Astrocyte (in vitro differentiated cells and primary cell): ENCODE measurements around the gene CPNE1. TPM values are rescaled to one million over a fixed set of nuclear protein-coding genes. Genes with fewer than 3 reads are reported as not detected.

Experiments used
- DNase-seq: peaks from one replicate; pipeline ENCODE4 v3.0.0-alpha.2; 2010; ENCODE audit warnings: low read depth
- FAIRE-seq: peaks from 2 replicates; lab custom pipeline; 2011; peaks lifted over from hg19 to GRCh38; lab: Jason Lieb, UNC
- H2AFZ ChIP-seq: 2 replicates; pipeline ENCODE4 v1.6.0; 2012; ENCODE audit warnings: low read depth, low read length, inconsistent platforms
- H3K27ac ChIP-seq: 2 replicates; pipeline ENCODE4 v1.5.1; 2011; ENCODE audit warnings: low read depth, low read length, inconsistent platforms
- H3K27me3 ChIP-seq: 2 replicates; pipeline ENCODE4 v1.6.0; 2011; ENCODE audit warnings: low read length, inconsistent platforms; ENCODE audit not compliant: insufficient read depth
- H3K36me3 ChIP-seq: 2 replicates; pipeline ENCODE4 v1.5.1; 2011; ENCODE audit warnings: low read length, inconsistent platforms; ENCODE audit not compliant: insufficient read depth
- H3K4me1 ChIP-seq: 2 replicates; pipeline ENCODE4 v1.5.1; 2011; ENCODE audit warnings: low read length, inconsistent platforms; ENCODE audit not compliant: insufficient read depth
- H3K4me2 ChIP-seq: 2 replicates; pipeline ENCODE4 v1.6.0; 2012; ENCODE audit warnings: low read length, inconsistent platforms
- H3K4me3 ChIP-seq: 2 replicates; pipeline ENCODE4 v1.5.1; 2011; ENCODE audit warnings: low read depth, mild to moderate bottlenecking, low read length, inconsistent platforms; ENCODE audit not compliant: insufficient read depth
- H3K79me2 ChIP-seq: 2 replicates; pipeline ENCODE4 v1.6.0; 2012; ENCODE audit warnings: mild to moderate bottlenecking, low read length, inconsistent platforms; ENCODE audit not compliant: insufficient read depth
- H3K9ac ChIP-seq: 2 replicates; pipeline ENCODE4 v1.6.0; 2012; ENCODE audit warnings: mild to moderate bottlenecking, low read length, inconsistent platforms
- H3K9me3 ChIP-seq: 2 replicates; pipeline ENCODE4 v1.5.1; 2012; ENCODE audit warnings: low read depth, mild to moderate bottlenecking, low read length, inconsistent platforms; ENCODE audit not compliant: insufficient read depth
- H4K20me1 ChIP-seq: 2 replicates; pipeline ENCODE4 v1.6.0; 2012; ENCODE audit warnings: low read length, inconsistent platforms; ENCODE audit not compliant: insufficient read depth
- H3K27ac Mint-ChIP-seq: one replicate; pipeline ENCODE4 v1.8.0; 2021; ENCODE audit warnings: mild to moderate bottlenecking, mixed read lengths; ENCODE audit not compliant: unreplicated experiment
- H3K27me3 Mint-ChIP-seq: one replicate; pipeline ENCODE4 v1.8.0; 2021; ENCODE audit warnings: low read depth, mixed read lengths; ENCODE audit not compliant: unreplicated experiment
- H3K36me3 Mint-ChIP-seq: one replicate; pipeline ENCODE4 v1.8.0; 2021; ENCODE audit warnings: low read depth, mixed read lengths; ENCODE audit not compliant: unreplicated experiment
- H3K4me1 Mint-ChIP-seq: one replicate; pipeline ENCODE4 v1.8.0; 2021; ENCODE audit warnings: low read depth, mixed read lengths; ENCODE audit not compliant: unreplicated experiment
- H3K4me3 Mint-ChIP-seq: one replicate; pipeline ENCODE4 v1.8.0; 2021; ENCODE audit warnings: mild to moderate bottlenecking, moderate library complexity, mixed read lengths; ENCODE audit not compliant: unreplicated experiment
- H3K9me3 Mint-ChIP-seq: one replicate; pipeline ENCODE4 v1.8.0; 2021; ENCODE audit warnings: mild to moderate bottlenecking, mixed read lengths; ENCODE audit not compliant: unreplicated experiment
- CTCF ChIP-seq: IDR thresholded peaks from 2 replicates; pipeline ENCODE4 v1.5.1; 2011; ENCODE audit warnings: low read depth, mild to moderate bottlenecking, inconsistent platforms, low read length, moderate library complexity; ENCODE audit not compliant: insufficient read depth
- EZH2 ChIP-seq: IDR thresholded peaks from 2 replicates; pipeline ENCODE4 v1.6.1; 2012; ENCODE audit warnings: mild to moderate bottlenecking, low read length, inconsistent platforms; ENCODE audit not compliant: insufficient read depth
- total RNA-seq: library from RNA; stranded (reverse); gene quantifications from 2 replicates; pipeline ENCODE4 v1.2.1, GENCODE V29; 2021

CPNE1 gene
- total RNA-seq, 1 donor from 2014 or later, result 194 TPM

- TF ChIP-seq EZH2 (no peak), CTCF (no peak)
- no peak overlapping the region for H3K27ac ChIP-seq
- Mint-ChIP-seq H3K4me3 (no peak overlapping the region), H3K36me3 (peaks cover 2% of the 10 kb centered on the region), H3K27me3 (no peaks in the 10 kb centered on the region), H3K4me1 (peaks cover 4% of the 10 kb centered on the region), H3K27ac (no peak overlapping the region), H3K9me3 (no peaks in the 10 kb centered on the region)
- no peak overlapping the region for H3K4me3 ChIP-seq
- H4K20me1 ChIP-seq, result peaks cover 97% of the 10 kb centered on the region
- no peaks in the 10 kb centered on the region for H3K27me3 ChIP-seq
- DNase-seq, result no peak
- no peaks in the 10 kb centered on the region for H3K9me3 ChIP-seq
- no peak overlapping the region for H3K4me2 ChIP-seq
- no peak overlapping the region for H2AFZ ChIP-seq
- peaks cover 100% of the 10 kb centered on the region for H3K79me2 ChIP-seq
- peaks cover 21% of the 10 kb centered on the region for H3K36me3 ChIP-seq
- FAIRE-seq, result no peak
- no peaks in the 10 kb centered on the region for H3K4me1 ChIP-seq
- no peak overlapping the region for H3K9ac ChIP-seq
Measured at GRCh38 chr20:35653430-35653734, 11.3 kb downstream of the CPNE1 start.

GRCh38 chr20:35652641-35653429, 11.9 kb downstream of the CPNE1 start:
- Histone ChIP-seq H3K27ac (no peak overlapping the region), H3K36me3 (peaks cover 21% of the 10 kb centered on the region), H2AFZ (no peak overlapping the region), H3K4me3 (no peak overlapping the region), H4K20me1 (peaks cover 97% of the 10 kb centered on the region), H3K9ac (no peak overlapping the region), H3K9me3 (no peaks in the 10 kb centered on the region), H3K79me2 (peaks cover 100% of the 10 kb centered on the region), H3K4me2 (no peak overlapping the region), H3K4me1 (no peaks in the 10 kb centered on the region), H3K27me3 (no peaks in the 10 kb centered on the region)
- no peak overlapping the region for H3K4me3 Mint-ChIP-seq
- peaks cover 2% of the 10 kb centered on the region for H3K36me3 Mint-ChIP-seq
- no peaks in the 10 kb centered on the region for H3K27me3 Mint-ChIP-seq
- no peak for TF ChIP-seq CTCF
- TF ChIP-seq EZH2, result no peak
- DNase-seq (no peak), FAIRE-seq (no peak)
- H3K9me3 Mint-ChIP-seq, result no peaks in the 10 kb centered on the region
- no peak overlapping the region for H3K27ac Mint-ChIP-seq
- peaks cover 7% of the 10 kb centered on the region for H3K4me1 Mint-ChIP-seq

- no peak overlapping the region for H2AFZ ChIP-seq
- H3K4me3 ChIP-seq, result no peak overlapping the region
- peaks cover 95% of the 10 kb centered on the region for H4K20me1 ChIP-seq
- H3K9me3 Mint-ChIP-seq, result no peaks in the 10 kb centered on the region
- H3K4me1 ChIP-seq, result no peaks in the 10 kb centered on the region
- H3K9me3 ChIP-seq, result no peaks in the 10 kb centered on the region
- peaks cover 2% of the 10 kb centered on the region for H3K36me3 Mint-ChIP-seq
- peaks cover 21% of the 10 kb centered on the region for H3K36me3 ChIP-seq
- DNase-seq, result no peak
- TF ChIP-seq CTCF (no peak), EZH2 (no peak)
- H3K4me1 Mint-ChIP-seq, result peaks cover 5% of the 10 kb centered on the region
- no peak overlapping the region for H3K27ac Mint-ChIP-seq
- no peak overlapping the region for H3K27ac ChIP-seq
- H3K27me3 Mint-ChIP-seq, result no peaks in the 10 kb centered on the region
- no peak overlapping the region for H3K4me3 Mint-ChIP-seq
- H3K9ac ChIP-seq, result no peak overlapping the region
- H3K4me2 ChIP-seq, result no peak overlapping the region
- no peak for FAIRE-seq
- peaks cover 98% of the 10 kb centered on the region for H3K79me2 ChIP-seq
- no peaks in the 10 kb centered on the region for H3K27me3 ChIP-seq
Measured at GRCh38 chr20:35651958-35652357, 12.7 kb downstream of the CPNE1 start.
